ENCODE measurements around the gene WDSUB1. TPM values are rescaled to one million over a fixed set of nuclear protein-coding genes. Genes with fewer than 3 reads are reported as not detected.

Gene WDSUB1
- total and polyA plus RNA-seq, 10 donors: 5.2 to 14.8 (median 9.5) TPM

GRCh38 chr2:159267921-159268320, 18.6 kb downstream of the WDSUB1 start:
- TF ChIP-seq POLR2AphosphoS5 (IDR thresholded peaks at IDR 0.05): no peak
- no peak for TF ChIP-seq POLR2A (IDR thresholded peaks at IDR 0.05)
- TF ChIP-seq CTCF (IDR thresholded peaks at IDR 0.05 in 8 of 11, conservative IDR thresholded peaks at IDR 0.05 in 3 of 11): no peak
- intact Hi-C loops (cut with DNase I; ENCODE audit: low total_unique reads): no loop called here
- no peak for DNase-seq
- peaks cover 0 to 5% (median 0%) of the 10 kb centered on the region in 8 donors for H3K9me3 ChIP-seq
- no peak overlapping the region for H3K27ac ChIP-seq
- WGBS, 5 donors: 67 to 91% (median 73%) methylated on average over 1 of the region's 1 CpG
- peaks cover 0 to 65% (median 20%) of the 10 kb centered on the region in 6 donors for H3K36me3 ChIP-seq
- H3K27me3 ChIP-seq (replicated peaks in 1 of 7): no peaks in the 10 kb centered on the region
- H3K4me3 ChIP-seq: no peak overlapping the region
- peaks cover 0 to 6% (median 0%) of the 10 kb centered on the region in 6 donors for H3K4me1 ChIP-seq

DNA sequence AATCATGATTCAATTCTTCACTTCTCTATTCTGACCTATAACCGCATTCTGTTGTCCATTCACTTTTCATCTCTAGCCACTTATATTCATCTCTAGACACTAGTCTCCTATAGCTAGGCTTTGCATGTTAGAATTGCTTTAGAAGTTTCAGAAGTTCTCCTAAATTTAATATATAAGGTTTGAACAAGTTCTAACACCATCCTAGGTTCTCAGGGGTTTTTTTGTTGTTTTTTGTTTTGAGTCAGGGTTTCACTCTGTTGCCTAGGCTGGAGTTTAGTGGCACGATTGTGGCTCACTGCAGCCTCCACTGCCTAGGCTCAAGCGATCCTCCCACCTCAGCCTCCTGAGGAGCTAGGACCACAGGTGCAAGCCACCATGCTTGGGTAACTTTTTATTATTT, 19.9 kb downstream of the WDSUB1 start:
- no peak for DNase-seq
- Histone ChIP-seq H3K27ac (no peak overlapping the region), H3K9me3 (peaks cover 0 to 5% (median 0%) of the 10 kb centered on the region in 8 donors), H3K4me3 (no peak overlapping the region), H3K27me3 (replicated peaks in 1 of 7) (no peaks in the 10 kb centered on the region), H3K36me3 (peaks cover 0 to 57% (median 17%) of the 10 kb centered on the region in 6 donors), H3K4me1 (peaks cover 0 to 6% (median 0%) of the 10 kb centered on the region in 6 donors)
- 83 to 94% (median 89%) methylated on average over 3 of the region's 3 CpGs for WGBS, 5 donors
- no peak for TF ChIP-seq POLR2AphosphoS5 (IDR thresholded peaks at IDR 0.05)
- TF ChIP-seq POLR2A (IDR thresholded peaks at IDR 0.05): no peak
- no peak for TF ChIP-seq CTCF (IDR thresholded peaks at IDR 0.05 in 8 of 11, conservative IDR thresholded peaks at IDR 0.05 in 3 of 11)
- intact Hi-C loops (cut with DNase I; ENCODE audit: low total_unique reads): no loop called here

DNA sequence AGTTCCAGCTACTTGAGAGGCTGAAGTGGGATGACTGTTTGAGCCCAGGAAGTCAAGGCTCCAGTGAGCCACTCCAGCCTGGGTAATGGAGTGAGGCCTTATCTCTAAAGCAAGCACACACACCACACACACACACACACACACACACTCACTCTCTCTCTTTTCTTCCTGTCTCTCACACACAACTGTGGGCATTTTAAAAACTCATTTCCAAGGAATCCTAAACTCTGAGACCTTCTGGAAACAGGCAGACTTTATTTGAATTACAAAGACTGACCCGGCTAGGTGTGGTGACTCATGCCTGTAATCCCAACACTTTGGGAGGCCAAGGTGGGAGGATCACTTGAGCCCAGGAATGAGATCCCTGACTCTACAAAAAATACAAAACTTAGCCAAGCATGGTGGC, 21.3 kb downstream of the WDSUB1 start:
- Histone ChIP-seq H3K27ac (no peak overlapping the region), H3K4me1 (peaks cover 0 to 6% (median 0%) of the 10 kb centered on the region in 6 donors), H3K27me3 (replicated peaks in 1 of 7) (no peaks in the 10 kb centered on the region), H3K4me3 (no peak overlapping the region), H3K9me3 (no peaks in the 10 kb centered on the region), H3K36me3 (peaks cover 0 to 48% (median 9%) of the 10 kb centered on the region in 6 donors)
- intact Hi-C loops (cut with DNase I; ENCODE audit: low total_unique reads): no loop called here
- no peak for DNase-seq
- WGBS, 5 donors: 90 to 100% (median 96%) methylated on average over 1 of the region's 1 CpG
- TF ChIP-seq CTCF (IDR thresholded peaks at IDR 0.05 in 8 of 11, conservative IDR thresholded peaks at IDR 0.05 in 3 of 11) (no peak), POLR2A (IDR thresholded peaks at IDR 0.05) (no peak), POLR2AphosphoS5 (IDR thresholded peaks at IDR 0.05) (no peak)

DNA sequence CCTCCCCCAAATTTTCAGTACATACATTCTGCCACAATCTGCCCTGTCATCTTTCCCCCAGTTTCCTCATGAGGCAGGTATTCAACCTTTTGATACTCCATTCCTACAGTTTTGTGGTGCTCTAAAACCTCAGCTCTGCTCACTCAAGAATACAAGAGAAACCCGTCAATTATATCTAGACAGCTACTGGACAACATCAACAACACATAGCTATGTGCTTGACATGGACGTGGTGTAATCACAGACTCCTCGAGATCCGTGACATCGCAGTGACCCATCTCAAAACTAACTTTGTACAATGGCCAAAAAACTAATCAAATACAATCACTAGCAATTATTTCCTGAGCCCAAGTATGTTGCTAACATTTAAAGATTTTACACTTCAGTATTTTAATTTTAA, 23.6 kb downstream of the WDSUB1 start:
- DNase-seq: no peak
- no peaks in the 10 kb centered on the region for H3K4me1 ChIP-seq
- peaks cover 0 to 69% (median 9%) of the 10 kb centered on the region in 6 donors for H3K36me3 ChIP-seq
- H3K9me3 ChIP-seq: no peaks in the 10 kb centered on the region
- no peak overlapping the region for H3K4me3 ChIP-seq
- no peaks in the 10 kb centered on the region for H3K27me3 ChIP-seq (replicated peaks in 1 of 7)
- intact Hi-C loops (cut with DNase I; ENCODE audit: low total_unique reads): no loop called here
- H3K27ac ChIP-seq: no peak overlapping the region
- no peak for TF ChIP-seq POLR2A (IDR thresholded peaks at IDR 0.05)
- no peak for TF ChIP-seq POLR2AphosphoS5 (IDR thresholded peaks at IDR 0.05)
- no peak for TF ChIP-seq CTCF (IDR thresholded peaks at IDR 0.05 in 8 of 11, conservative IDR thresholded peaks at IDR 0.05 in 3 of 11)
- 89 to 96% (median 93%) methylated on average over 5 of the region's 5 CpGs for whole genome bisulfite sequencing, 5 donors
